Measurements from ENCODE around the gene EYA2. TPM values are rescaled to one million over a fixed set of nuclear protein-coding genes. Genes with fewer than 3 reads are reported as not detected.
"Not testable (repeated sequence)": the region's sequence is repeated elsewhere in the genome, so short reads cannot be mapped to it uniquely, and the experiment has no call there.

The EYA2 gene
- total RNA-seq, 1 donor from 2014 or later: 0.62 TPM

- no peak for ATAC-seq (ENCODE audit: low read depth)
- CTCF ChIA-PET: no interaction called here
These were observed 280.0 kb downstream of the EYA2 start for GRCh38 chr20:47174456-47175243.

GRCh38 chr20:47175493-47175892 is 280.9 kb downstream of the EYA2 start:
- ChIA-PET POLR2A (no interaction called here), CTCF (no interaction called here)
- DNase-seq (no peak), ATAC-seq (ENCODE audit: low read depth) (no peak)
- Mint-ChIP-seq H3K27me3 (peaks cover 11% of the 10 kb centered on the region), H3K9me3 (no peaks in the 10 kb centered on the region), H3K4me3 (no peak overlapping the region), H3K4me1 (no peaks in the 10 kb centered on the region), H3K36me3 (ENCODE audit: low read depth) (no peaks in the 10 kb centered on the region), H3K27ac (no peak overlapping the region)
- TF ChIP-seq CTCF (IDR thresholded peaks at IDR 0.05): no peak
- intact Hi-C loops (cut with micrococcal nuclease): no loop called here

More at GRCh38 chr20:47174456-47175243, 280.0 kb downstream of the EYA2 start:
- H3K27ac Mint-ChIP-seq: no peak overlapping the region
- intact Hi-C loops (cut with micrococcal nuclease): no loop called here
- POLR2A ChIA-PET: no interaction called here
- TF ChIP-seq CTCF (IDR thresholded peaks at IDR 0.05): no peak
- no peaks in the 10 kb centered on the region for H3K4me1 Mint-ChIP-seq
- DNase-seq: no peak
- H3K36me3 Mint-ChIP-seq (ENCODE audit: low read depth): no peaks in the 10 kb centered on the region
- H3K4me3 Mint-ChIP-seq: no peak overlapping the region
- H3K27me3 Mint-ChIP-seq: peaks cover 11% of the 10 kb centered on the region
- no peaks in the 10 kb centered on the region for H3K9me3 Mint-ChIP-seq

- CTCF ChIA-PET; DNase-seq; H3K4me3 Mint-ChIP-seq; H3K36me3 Mint-ChIP-seq (ENCODE audit: low read depth); H3K4me1 Mint-ChIP-seq; H3K9me3 Mint-ChIP-seq; H3K27ac Mint-ChIP-seq; H3K27me3 Mint-ChIP-seq; intact Hi-C loops (cut with micrococcal nuclease); POLR2A ChIA-PET; ATAC-seq (ENCODE audit: low read depth): not testable (repeated sequence)
These were observed 281.6 kb downstream of the EYA2 start for GRCh38 chr20:47176217-47176616.

- Mint-ChIP-seq H3K36me3 (ENCODE audit: low read depth) (no peaks in the 10 kb centered on the region), H3K27ac (no peak overlapping the region), H3K9me3 (no peaks in the 10 kb centered on the region), H3K4me3 (no peak overlapping the region), H3K4me1 (no peaks in the 10 kb centered on the region), H3K27me3 (no peaks in the 10 kb centered on the region)
- ATAC-seq (ENCODE audit: low read depth) (no peak), DNase-seq (no peak)
- TF ChIP-seq CTCF (IDR thresholded peaks at IDR 0.05): no peak
- intact Hi-C loops (cut with micrococcal nuclease): no loop called here
- POLR2A ChIA-PET: no interaction called here
- CTCF ChIA-PET: no interaction called here
These were observed 283.6 kb downstream of the EYA2 start for GRCh38 chr20:47178277-47178676.

- Mint-ChIP-seq H3K27me3 (no peaks in the 10 kb centered on the region), H3K4me3 (no peak overlapping the region), H3K9me3 (no peaks in the 10 kb centered on the region), H3K27ac (no peak overlapping the region), H3K36me3 (ENCODE audit: low read depth) (no peaks in the 10 kb centered on the region), H3K4me1 (no peaks in the 10 kb centered on the region)
- DNase-seq: no peak
- ChIA-PET POLR2A (no interaction called here), CTCF (no interaction called here)
- no peak for ATAC-seq (ENCODE audit: low read depth)
- intact Hi-C loops (cut with micrococcal nuclease): no loop called here
- TF ChIP-seq CTCF (IDR thresholded peaks at IDR 0.05): no peak
These were observed 284.2 kb downstream of the EYA2 start for GRCh38 chr20:47178851-47179250.

- intact Hi-C loops (cut with micrococcal nuclease): no loop called here
- Mint-ChIP-seq H3K4me3 (no peak overlapping the region), H3K36me3 (ENCODE audit: low read depth) (no peaks in the 10 kb centered on the region), H3K4me1 (no peaks in the 10 kb centered on the region), H3K9me3 (no peaks in the 10 kb centered on the region), H3K27me3 (no peaks in the 10 kb centered on the region), H3K27ac (no peak overlapping the region)
- POLR2A ChIA-PET: no interaction called here
- no peak for TF ChIP-seq CTCF (IDR thresholded peaks at IDR 0.05)
- CTCF ChIA-PET: interaction anchor here (0.7 kb wide), 1 partner anchor 1662 kb away, joined by 3 read pairs; no protein-coding TSS in a partner anchor
- DNase-seq (no peak), ATAC-seq (ENCODE audit: low read depth) (no peak)
These were observed 284.6 kb downstream of the EYA2 start for GRCh38 chr20:47179267-47179666.
